ENCODE data around the gene TOM1. TPM values are rescaled to one million over a fixed set of nuclear protein-coding genes. Genes with fewer than 3 reads are reported as not detected.

TOM1 gene
- total and polyA plus RNA-seq, 3 donors from 2014 or later: 65.7 to 68.0 (median 66.2) TPM

GRCh38 chr22:35269630-35270029 is 30.1 kb upstream of the TOM1 start:
- H3K27ac ChIP-seq: no peak overlapping the region
- 93 to 95% methylated on average over 3 of the region's 3 CpGs for WGBS, 2 donors
- TF ChIP-seq POLR2A (IDR thresholded peaks at IDR 0.05) (no peak), CTCF (IDR thresholded peaks at IDR 0.05) (no peak)
- H3K27me3 ChIP-seq: no peaks in the 10 kb centered on the region
- H3K4me1 ChIP-seq: no peaks in the 10 kb centered on the region
- no peaks in the 10 kb centered on the region for H3K9me3 ChIP-seq
- intact Hi-C loops (cut with DNase I; ENCODE audit: low total_unique reads): no loop called here
- no peaks in the 10 kb centered on the region for H3K36me3 ChIP-seq (ENCODE audit: low read depth, missing control alignments)
- DNase-seq: no peak
- H3K4me3 ChIP-seq: no peak overlapping the region

GRCh38 chr22:35274154-35274871 is 25.4 kb upstream of the TOM1 start:
- Histone ChIP-seq H3K27ac (no peak overlapping the region), H3K36me3 (ENCODE audit: low read depth, missing control alignments) (no peaks in the 10 kb centered on the region), H3K27me3 (no peaks in the 10 kb centered on the region), H3K4me1 (no peaks in the 10 kb centered on the region), H3K4me3 (no peak overlapping the region), H3K9me3 (no peaks in the 10 kb centered on the region)
- 91 to 95% methylated on average over 8 of the region's 8 CpGs for WGBS, 2 donors
- no peak for DNase-seq
- intact Hi-C loops (cut with DNase I; ENCODE audit: low total_unique reads): no loop called here
- TF ChIP-seq POLR2A (IDR thresholded peaks at IDR 0.05): no peak
- TF ChIP-seq CTCF (IDR thresholded peaks at IDR 0.05): no peak

- DNase-seq: no peak
- Histone ChIP-seq H3K4me3 (no peak overlapping the region), H3K4me1 (no peaks in the 10 kb centered on the region), H3K9me3 (no peaks in the 10 kb centered on the region), H3K27me3 (no peaks in the 10 kb centered on the region), H3K36me3 (ENCODE audit: low read depth, missing control alignments) (no peaks in the 10 kb centered on the region), H3K27ac (no peak overlapping the region)
- WGBS, 2 donors: 53 to 78% methylated on average over 1 of the region's 1 CpG
- no peak for TF ChIP-seq POLR2A (IDR thresholded peaks at IDR 0.05)
- no peak for TF ChIP-seq CTCF (IDR thresholded peaks at IDR 0.05)
- intact Hi-C loops (cut with DNase I; ENCODE audit: low total_unique reads): no loop called here
Observed at GRCh38 chr22:35275580-35275979, 24.1 kb upstream of the TOM1 start.

GRCh38 chr22:35276019-35276418 is 23.7 kb upstream of the TOM1 start:
- DNase-seq: no peak
- Histone ChIP-seq H3K4me3 (no peak overlapping the region), H3K27ac (no peak overlapping the region), H3K36me3 (ENCODE audit: low read depth, missing control alignments) (no peaks in the 10 kb centered on the region), H3K27me3 (no peaks in the 10 kb centered on the region), H3K9me3 (no peaks in the 10 kb centered on the region), H3K4me1 (no peaks in the 10 kb centered on the region)
- no peak for TF ChIP-seq CTCF (IDR thresholded peaks at IDR 0.05)
- TF ChIP-seq POLR2A (IDR thresholded peaks at IDR 0.05): no peak
- 76 to 77% methylated on average over 4 of the region's 4 CpGs for WGBS, 2 donors
- intact Hi-C loops (cut with DNase I; ENCODE audit: low total_unique reads): no loop called here

GRCh38 chr22:35288116-35288515 is 11.6 kb upstream of the TOM1 start:
- Histone ChIP-seq H3K27me3 (no peaks in the 10 kb centered on the region), H3K9me3 (no peaks in the 10 kb centered on the region), H3K36me3 (ENCODE audit: low read depth, missing control alignments) (no peaks in the 10 kb centered on the region), H3K4me3 (no peak overlapping the region), H3K4me1 (no peaks in the 10 kb centered on the region), H3K27ac (no peak overlapping the region)
- no peak for DNase-seq
- no peak for TF ChIP-seq CTCF (IDR thresholded peaks at IDR 0.05)
- no peak for TF ChIP-seq POLR2A (IDR thresholded peaks at IDR 0.05)
- WGBS, 2 donors: 97 to 100% methylated on average over 1 of the region's 1 CpG
- intact Hi-C loops (cut with DNase I; ENCODE audit: low total_unique reads): no loop called here

Data from testis (tissue), 3 donors.